Muscle of leg (tissue), 16 donors: ENCODE results near the gene ARL2BP. TPM values are rescaled to one million over a fixed set of nuclear protein-coding genes. Genes with fewer than 3 reads are reported as not detected.
"Not testable (repeated sequence)": the region's sequence is repeated elsewhere in the genome, so short reads cannot be mapped to it uniquely, and the experiment has no call there.

Source experiments
- DNase-seq: peaks from one replicate; pipeline ENCODE4 v3.0.0; 2013
- H3K27ac ChIP-seq: one replicate; pipeline ENCODE4 v1.5.1; 2013; ENCODE audit warnings: mild to moderate bottlenecking, low read length, control low read depth
- H3K27me3 ChIP-seq: one replicate; pipeline ENCODE4 v1.6.1; 2013; ENCODE audit warnings: low read length; ENCODE audit not compliant: control insufficient read depth, insufficient read depth
- H3K36me3 ChIP-seq: one replicate; pipeline ENCODE4 v1.6.1; 2013; ENCODE audit warnings: low read length; ENCODE audit not compliant: control insufficient read depth, insufficient read depth
- H3K4me1 ChIP-seq: one replicate; pipeline ENCODE4 v1.6.1; 2013; ENCODE audit warnings: low read length; ENCODE audit not compliant: control insufficient read depth, insufficient read depth
- H3K4me3 ChIP-seq: one replicate; pipeline ENCODE4 v1.5.1; 2013; ENCODE audit warnings: low read length, control low read depth
- H3K9me3 ChIP-seq: replicated peaks from 2 replicates; pipeline ENCODE4 v1.6.1; 2013; ENCODE audit warnings: low read depth, low read length; ENCODE audit not compliant: control insufficient read depth
- WGBS: methylation state at CpG from one replicate; pipeline ENCODE4 v1.1.5; 2013; ENCODE audit warnings: missing lambda C conversion rate; ENCODE audit not compliant: insufficient coverage; 5-methylcytosine and 5-hydroxymethylcytosine counted together
- long read RNA-seq, 11 donors: transcript quantifications; one replicate each; lab custom pipeline, GENCODE V29; 2026
- polyA plus RNA-seq, 8 donors: library from polyadenylated mRNA; unstranded; fragments of 120-200 nt; gene quantifications; one replicate each; pipeline versions ENCODE4 v1.2.1 to v1.2.3, GENCODE V29; 2013; ENCODE audit warnings: inconsistent platforms in 1 of 8, low replicate concordance in 1 of 8; ENCODE audit not compliant: insufficient read length in 8 of 8, insufficient read depth in 1 of 8
- total RNA-seq: library from RNA; stranded (reverse); fragments of 120-200 nt; gene quantifications from one replicate; pipeline ENCODE4 v1.2.4, GENCODE V29; 2013

ARL2BP gene
- total RNA-seq: 43.5 TPM
- polyA plus RNA-seq: 10 to 100 TPM; 38.4 to 59.4 (median 46.2) TPM
- long read RNA-seq, donor 1, transcript ARL2BP-201 (6 exons, 2,130 nt): major isoform, 11 of 11 reads
- long read RNA-seq, donor 1, partial matches to known transcripts: 0 of 11 reads
- long read RNA-seq, donor 1, other reads (novel, unspliced or antisense): 0 of 11 reads
- long read RNA-seq, donor 2, partial matches to known transcripts: 0 of 4 reads
- long read RNA-seq, donor 2, other reads (novel, unspliced or antisense): 0 of 4 reads
- long read RNA-seq, donor 3, transcript ARL2BP-201 (6 exons, 2,130 nt): major isoform, 19 of 19 reads
- long read RNA-seq, donor 3, partial matches to known transcripts: 0 of 19 reads
- long read RNA-seq, donor 3, other reads (novel, unspliced or antisense): 0 of 19 reads
- long read RNA-seq, donor 4, transcript ARL2BP-201 (6 exons, 2,130 nt): major isoform, 5 of 10 reads
- long read RNA-seq, donor 4, partial matches to known transcripts: 5 of 10 reads
- long read RNA-seq, donor 4, other reads (novel, unspliced or antisense): 0 of 10 reads
- long read RNA-seq, donor 5, transcript ARL2BP-201 (6 exons, 2,130 nt): major isoform, 46 of 55 reads
- long read RNA-seq, donor 5, partial matches to known transcripts: 9 of 55 reads
- long read RNA-seq, donor 5, other reads (novel, unspliced or antisense): 0 of 55 reads
- long read RNA-seq, donor 6, transcript ARL2BP-201 (6 exons, 2,130 nt): major isoform, 17 of 22 reads
- long read RNA-seq, donor 6, partial matches to known transcripts: 5 of 22 reads
- long read RNA-seq, donor 6, other reads (novel, unspliced or antisense): 0 of 22 reads
- long read RNA-seq, donor 7, transcript ARL2BP-201 (6 exons, 2,130 nt): major isoform, 19 of 38 reads
- long read RNA-seq, donor 7, partial matches to known transcripts: 19 of 38 reads
- long read RNA-seq, donor 7, other reads (novel, unspliced or antisense): 0 of 38 reads
- long read RNA-seq, donor 8, transcript ARL2BP-201 (6 exons, 2,130 nt): major isoform, 16 of 16 reads
- long read RNA-seq, donor 8, partial matches to known transcripts: 0 of 16 reads
- long read RNA-seq, donor 8, other reads (novel, unspliced or antisense): 0 of 16 reads
- long read RNA-seq, donor 9, transcript ARL2BP-201 (6 exons, 2,130 nt): major isoform, 14 of 20 reads
- long read RNA-seq, donor 9, partial matches to known transcripts: 6 of 20 reads
- long read RNA-seq, donor 9, other reads (novel, unspliced or antisense): 0 of 20 reads
- long read RNA-seq, donor 10, transcript ARL2BP-201 (6 exons, 2,130 nt): major isoform, 28 of 36 reads
- long read RNA-seq, donor 10, partial matches to known transcripts: 8 of 36 reads
- long read RNA-seq, donor 10, other reads (novel, unspliced or antisense): 0 of 36 reads
- long read RNA-seq, donor 11, transcript ARL2BP-201 (6 exons, 2,130 nt): major isoform, 19 of 19 reads
- long read RNA-seq, donor 11, partial matches to known transcripts: 0 of 19 reads
- long read RNA-seq, donor 11, other reads (novel, unspliced or antisense): 0 of 19 reads

DNA sequence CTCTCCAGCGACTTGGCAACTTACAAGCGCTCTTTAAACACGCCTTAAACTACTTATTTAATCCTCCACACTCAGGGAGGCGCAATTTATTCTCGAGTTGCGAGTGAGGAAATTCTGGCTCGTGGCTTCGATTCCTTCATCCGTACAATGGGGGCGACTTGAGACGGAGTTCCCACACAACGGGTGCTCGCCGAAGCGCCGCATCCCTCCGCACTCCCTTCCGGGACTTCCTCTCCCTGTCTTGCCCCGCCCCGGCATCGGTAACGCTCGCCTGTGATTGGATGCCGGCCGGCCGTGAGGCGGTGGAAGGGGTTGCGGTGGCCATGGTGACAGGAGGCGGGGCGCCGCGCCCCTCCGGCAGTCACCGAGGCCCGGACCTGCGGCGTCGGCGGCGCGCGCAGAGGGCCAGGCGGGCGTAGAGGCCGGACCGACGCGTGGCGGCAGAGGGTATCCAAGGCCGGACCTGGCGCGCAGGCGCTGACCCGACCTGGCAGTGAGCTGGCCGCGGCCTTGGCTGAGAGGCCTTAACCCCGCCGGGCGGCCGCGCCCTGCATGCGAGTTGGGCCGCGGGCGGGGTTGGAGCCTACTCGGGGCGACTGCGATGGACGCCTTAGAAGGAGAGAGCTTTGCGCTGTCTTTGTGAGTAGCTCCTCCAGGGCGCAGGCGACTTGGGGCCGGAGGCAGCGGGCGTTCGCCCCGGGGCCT is at the start of gene ARL2BP:
ARL2BP (plus strand) TSS at position 493 of the 705 bp plus-strand sequence; CDS start at position 602, 109 bp downstream.
- H3K36me3 ChIP-seq: peaks cover 22% of the 10 kb centered on the region
- DNase-seq: peak; percentile 99
- WGBS: under 1% methylated on average over 66 of the region's 77 CpGs
- H3K27ac ChIP-seq: peak within 1 kb of the TSS; percentile 93
- H3K27me3 ChIP-seq: no peaks in the 10 kb centered on the region
- no peaks in the 10 kb centered on the region for H3K9me3 ChIP-seq
- peaks cover 6% of the 10 kb centered on the region for H3K4me1 ChIP-seq
- H3K4me3 ChIP-seq: peak within 1 kb of the TSS; percentile 67

DNA sequence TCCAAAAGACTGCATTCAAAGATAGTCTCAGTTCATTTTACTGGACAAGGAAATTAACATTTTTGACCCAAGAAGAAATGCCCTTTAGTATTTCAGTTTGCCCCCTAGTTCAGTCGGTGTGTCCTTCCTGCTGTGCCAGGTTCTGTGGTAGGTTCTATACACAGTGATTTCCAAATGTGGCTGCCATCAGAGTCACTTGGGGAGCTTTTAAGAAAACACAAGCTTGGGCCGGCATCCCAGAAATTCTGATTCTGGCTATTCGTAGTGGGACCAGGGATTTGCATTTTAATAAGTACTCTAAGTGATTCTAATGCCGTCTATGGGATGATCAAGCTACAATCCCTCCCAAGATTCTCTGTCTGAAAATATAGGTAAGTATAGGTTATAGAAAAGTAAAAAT is 48.8 kb upstream of the ARL2BP start:
- no CpG with 5 or more reads among the region's 4 CpGs for WGBS
- DNase-seq: no peak
- no peaks in the 10 kb centered on the region for H3K27me3 ChIP-seq

DNA sequence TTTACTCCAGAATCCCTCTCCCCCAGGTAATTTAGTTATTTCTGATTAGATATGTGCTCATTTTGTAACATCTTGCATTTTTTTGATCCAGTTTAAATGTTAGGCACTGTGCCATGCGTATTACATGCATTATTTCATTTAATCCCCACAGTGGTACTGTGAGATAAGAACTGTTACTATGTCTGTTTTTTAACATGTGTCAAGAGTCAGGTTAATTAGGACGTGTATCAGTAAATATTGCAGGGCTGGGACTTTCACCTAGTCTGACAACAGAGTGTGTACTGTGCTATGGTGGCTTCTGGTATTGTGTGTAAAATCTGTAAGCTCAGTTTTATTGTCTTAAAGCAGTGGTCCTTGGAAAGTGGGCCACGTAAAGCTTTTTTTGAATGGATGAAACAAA is 48.3 kb upstream of the ARL2BP start:
- Histone ChIP-seq H3K36me3 (no peaks in the 10 kb centered on the region), H3K9me3 (no peaks in the 10 kb centered on the region), H3K4me3 (no peak overlapping the region), H3K4me1 (no peaks in the 10 kb centered on the region), H3K27ac (no peak overlapping the region), H3K27me3 (no peaks in the 10 kb centered on the region)
- no peak for DNase-seq
- 36% methylated on average over 1 of the region's 3 CpGs for WGBS

More for the DNA sequence above, 48.8 kb upstream of the ARL2BP start:
- Histone ChIP-seq H3K9me3 (no peaks in the 10 kb centered on the region), H3K27ac (no peak overlapping the region), H3K4me3 (no peak overlapping the region), H3K4me1 (no peaks in the 10 kb centered on the region), H3K36me3 (no peaks in the 10 kb centered on the region)

DNA sequence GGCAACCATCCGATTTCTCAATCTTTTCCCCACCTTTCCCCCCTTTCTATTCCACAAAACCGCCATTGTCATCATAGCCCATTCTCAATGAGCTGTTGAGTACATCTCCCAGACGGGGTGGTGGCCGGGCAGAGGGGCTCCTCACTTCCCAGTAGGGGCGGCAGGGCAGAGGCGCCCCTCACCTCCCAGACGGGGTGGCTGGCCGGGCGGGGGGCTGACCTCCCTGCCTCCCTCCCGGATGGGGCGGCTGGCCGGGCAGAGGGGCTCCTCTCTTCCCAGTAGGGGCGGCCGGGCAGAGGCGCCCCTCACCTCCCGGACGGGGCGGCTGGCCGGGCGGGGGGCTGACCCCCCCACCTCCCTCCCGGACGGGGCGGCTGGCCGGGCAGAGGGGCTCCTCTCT is 44.7 kb upstream of the ARL2BP start:
- not testable (repeated sequence) for H3K36me3 ChIP-seq, DNase-seq, H3K27me3 ChIP-seq, H3K4me1 ChIP-seq, H3K27ac ChIP-seq, H3K9me3 ChIP-seq, H3K4me3 ChIP-seq
- 85% methylated on average over 3 of the region's 24 CpGs for WGBS

DNA sequence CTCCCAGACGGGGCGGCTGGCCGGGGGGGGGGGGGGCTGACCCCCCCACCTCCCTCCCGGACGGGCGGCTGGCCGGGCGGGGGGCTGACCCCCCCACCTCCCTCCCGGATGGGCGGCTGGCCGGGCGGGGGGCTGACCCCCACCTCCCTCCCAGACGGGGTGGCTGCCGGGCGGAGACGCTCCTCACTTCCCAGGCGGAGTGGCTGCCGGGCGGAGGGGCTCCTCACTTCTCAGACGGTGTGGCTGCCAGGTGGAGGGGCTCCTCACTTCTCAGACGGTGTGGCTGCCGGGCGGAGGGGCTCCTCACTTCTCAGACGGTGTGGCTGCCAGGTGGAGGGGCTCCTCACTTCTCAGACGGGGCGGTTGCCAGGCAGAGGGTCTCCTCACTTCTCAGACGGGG is 44.1 kb upstream of the ARL2BP start:
- WGBS: 83% methylated on average over 12 of the region's 27 CpGs
- H3K4me3 ChIP-seq, H3K4me1 ChIP-seq, H3K9me3 ChIP-seq, H3K27me3 ChIP-seq, H3K36me3 ChIP-seq, H3K27ac ChIP-seq, DNase-seq: not testable (repeated sequence)

DNA sequence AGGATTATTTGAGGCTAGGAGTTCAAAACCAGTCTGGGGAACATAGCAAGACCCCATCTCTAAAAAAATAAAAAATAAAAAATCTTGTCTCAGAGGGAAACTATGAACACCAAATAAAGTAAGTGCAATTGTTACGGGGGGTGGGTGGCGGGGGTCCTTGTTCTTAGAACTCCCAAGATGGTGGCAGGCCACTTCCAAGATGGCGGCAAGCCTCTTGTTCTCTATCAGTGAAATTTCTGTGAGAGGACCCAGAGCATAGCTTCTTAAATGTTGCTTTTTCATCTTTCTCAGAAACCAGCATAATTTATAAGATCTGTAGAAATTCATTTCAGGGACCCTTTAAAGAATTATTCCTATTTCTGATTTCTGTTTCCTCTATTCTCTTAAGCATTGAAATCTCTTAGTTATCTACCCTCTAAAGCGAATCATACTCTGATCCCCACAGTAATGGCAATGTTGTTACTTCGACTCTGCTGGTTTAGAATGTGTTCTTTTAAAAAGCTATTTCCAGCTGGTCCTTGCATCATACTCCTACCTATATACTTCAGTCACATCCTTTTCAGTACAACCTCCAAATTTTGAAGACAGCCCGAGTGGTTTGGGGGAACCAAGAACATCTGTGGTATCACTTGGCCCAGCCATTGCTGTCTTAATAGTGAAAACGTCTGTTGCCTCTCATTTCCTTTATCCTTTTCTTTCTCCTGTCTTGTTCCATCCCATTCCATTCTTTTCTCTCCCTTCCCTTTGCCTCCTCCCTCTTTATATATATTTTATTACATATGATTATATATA is 42.8 kb upstream of the ARL2BP start:
- Histone ChIP-seq H3K4me3 (no peak overlapping the region), H3K27me3 (no peaks in the 10 kb centered on the region), H3K27ac (no peak overlapping the region), H3K36me3 (peaks cover 16% of the 10 kb centered on the region), H3K9me3 (no peaks in the 10 kb centered on the region), H3K4me1 (no peaks in the 10 kb centered on the region)
- DNase-seq: peak; percentile 45
- WGBS: 41% methylated on average over 3 of the region's 7 CpGs

DNA sequence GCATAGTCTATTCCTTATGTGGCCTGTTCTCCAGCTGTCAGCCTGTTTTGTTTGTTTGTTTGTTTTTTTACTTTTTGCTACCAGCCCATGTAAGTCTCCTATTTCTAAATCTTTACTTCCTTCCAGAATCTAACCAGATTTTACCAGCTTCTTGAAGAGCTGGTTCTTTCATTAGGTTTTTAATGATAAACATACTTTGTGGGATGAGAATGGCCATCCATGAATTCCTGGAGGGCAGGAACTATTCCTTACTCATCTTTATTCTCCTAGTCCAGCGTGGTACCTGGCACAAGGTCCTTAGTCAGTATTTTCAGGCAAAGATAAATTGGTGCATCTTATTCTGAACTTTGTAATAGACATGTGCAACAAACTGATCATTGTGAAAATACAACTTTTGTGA is 41.6 kb upstream of the ARL2BP start:
- H3K4me1 ChIP-seq: no peaks in the 10 kb centered on the region
- peaks cover 20% of the 10 kb centered on the region for H3K36me3 ChIP-seq
- WGBS: no CpG with 5 or more reads among the region's 1 CpG
- H3K27me3 ChIP-seq: no peaks in the 10 kb centered on the region
- H3K4me3 ChIP-seq: no peak overlapping the region
- no peak overlapping the region for H3K27ac ChIP-seq
- no peaks in the 10 kb centered on the region for H3K9me3 ChIP-seq
- no peak for DNase-seq

DNA sequence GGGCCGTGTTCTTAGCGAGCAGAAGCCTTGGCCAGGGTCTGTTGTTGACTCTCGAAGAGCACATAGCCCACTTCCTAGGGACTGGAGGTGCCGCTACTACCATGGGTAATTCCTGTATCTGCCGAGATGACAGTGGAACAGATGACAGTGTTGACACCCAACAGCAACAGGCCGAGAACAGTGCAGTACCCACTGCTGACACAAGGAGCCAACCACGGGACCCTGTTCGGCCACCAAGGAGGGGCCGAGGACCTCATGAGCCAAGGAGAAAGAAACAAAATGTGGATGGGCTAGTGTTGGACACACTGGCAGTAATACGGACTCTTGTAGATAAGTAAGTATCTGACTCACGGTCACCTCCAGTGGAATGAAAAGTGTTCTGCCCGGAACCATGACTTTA is 40.4 kb upstream of the ARL2BP start:
- Histone ChIP-seq H3K27me3 (no peaks in the 10 kb centered on the region), H3K4me3 (no peak overlapping the region), H3K27ac (no peak overlapping the region), H3K4me1 (no peaks in the 10 kb centered on the region), H3K36me3 (peaks cover 27% of the 10 kb centered on the region), H3K9me3 (no peaks in the 10 kb centered on the region)
- no peak for DNase-seq
- 91% methylated on average over 11 of the region's 12 CpGs for WGBS
